Activated naive CD4-positive, alpha-beta T cell treated with Interleukin-2 at 50 U/mL for 16 hours (primary cell): Measurements from ENCODE around the gene TSPAN9.

Experiments
- DNase-seq: peaks from one replicate; pipeline ENCODE4 v3.0.0-alpha.2; 2020

Gene TSPAN9

DNA sequence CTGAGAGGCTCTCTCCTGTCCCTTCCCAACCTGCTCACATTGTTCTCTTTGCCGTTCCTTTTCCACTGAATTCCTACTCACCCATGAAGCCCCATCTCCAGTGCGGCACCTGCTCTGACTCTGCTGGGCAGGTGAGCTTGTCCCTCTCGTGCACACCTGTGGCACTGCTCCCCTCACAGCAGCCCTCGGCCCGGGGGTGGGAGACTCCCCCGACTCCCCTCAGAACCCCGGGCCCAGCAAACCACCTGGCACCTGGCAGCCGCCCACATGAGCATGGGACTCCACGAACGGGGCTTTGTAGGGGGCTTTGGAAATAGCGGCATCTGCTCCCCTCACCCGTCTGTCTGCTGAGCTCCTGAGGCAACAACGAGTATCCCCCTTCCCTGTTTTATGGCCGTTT, 251.4 kb downstream of the TSPAN9 start:
- no peak for DNase-seq

DNA sequence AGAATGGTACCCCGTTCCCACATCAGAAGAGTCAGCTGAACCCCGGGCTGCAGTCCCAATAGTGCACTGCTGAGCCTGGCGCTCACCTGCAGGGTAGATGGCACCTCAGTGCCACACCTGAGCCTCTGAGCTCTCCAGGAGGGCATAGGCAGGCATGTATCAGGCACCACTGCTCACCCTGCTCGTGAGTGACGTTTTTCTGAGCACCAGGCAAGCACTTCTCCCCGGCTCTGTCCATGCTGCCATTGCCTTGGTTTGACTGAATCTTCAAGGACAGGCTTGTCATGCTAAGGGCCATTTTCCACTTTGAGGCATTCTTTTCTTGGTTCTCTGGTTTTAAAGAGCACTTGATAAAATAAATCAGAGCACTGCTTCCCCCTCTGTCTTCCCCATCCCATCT, 252.2 kb downstream of the TSPAN9 start:
- DNase-seq, result no peak

DNA sequence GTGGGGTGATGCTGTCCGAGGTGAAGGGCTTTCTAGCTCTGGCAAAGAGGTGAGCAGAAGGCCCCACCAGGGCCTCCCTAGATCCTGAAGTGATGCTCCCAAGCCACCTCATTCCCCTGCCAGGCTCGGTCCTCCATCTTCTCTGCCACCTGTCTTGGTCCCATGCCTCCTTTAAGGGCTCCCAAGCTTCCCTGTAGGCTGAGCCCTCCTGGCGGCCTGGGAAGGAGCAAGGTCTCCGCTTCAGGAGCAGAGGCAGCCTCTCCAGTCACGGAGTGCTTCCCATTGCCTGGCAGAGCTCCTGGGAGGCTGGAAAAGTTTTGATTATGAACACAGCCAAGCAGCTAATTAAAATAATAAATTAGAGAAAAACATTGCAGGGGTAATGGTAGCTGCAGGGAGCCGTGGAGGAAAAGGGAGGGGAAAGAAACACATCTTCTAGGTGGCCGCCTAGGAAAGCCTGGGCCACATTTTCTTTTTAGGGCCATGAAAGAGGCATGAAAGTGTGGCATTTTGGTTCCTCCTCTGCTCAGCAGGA, 253.9 kb downstream of the TSPAN9 start:
- DNase-seq, result no peak

DNA sequence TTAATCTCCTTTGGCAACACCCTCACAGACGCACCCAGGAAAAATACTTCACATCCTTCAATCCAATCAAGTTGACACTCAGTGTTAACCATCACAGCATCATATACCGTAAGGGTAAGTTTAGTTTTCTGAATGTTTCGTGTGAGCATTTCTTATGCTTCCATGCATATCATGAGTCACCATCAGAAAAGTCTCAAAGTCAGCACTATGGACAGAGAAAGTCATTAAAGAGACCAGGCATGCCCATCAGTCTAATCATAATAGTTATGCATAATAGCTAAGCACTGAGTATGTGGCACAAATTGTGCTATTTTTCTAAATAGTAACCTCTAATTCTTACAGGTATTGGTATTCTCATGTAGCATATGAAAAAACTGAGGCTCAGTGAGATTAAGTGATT, 255.0 kb downstream of the TSPAN9 start:
- DNase-seq, result no peak

DNA sequence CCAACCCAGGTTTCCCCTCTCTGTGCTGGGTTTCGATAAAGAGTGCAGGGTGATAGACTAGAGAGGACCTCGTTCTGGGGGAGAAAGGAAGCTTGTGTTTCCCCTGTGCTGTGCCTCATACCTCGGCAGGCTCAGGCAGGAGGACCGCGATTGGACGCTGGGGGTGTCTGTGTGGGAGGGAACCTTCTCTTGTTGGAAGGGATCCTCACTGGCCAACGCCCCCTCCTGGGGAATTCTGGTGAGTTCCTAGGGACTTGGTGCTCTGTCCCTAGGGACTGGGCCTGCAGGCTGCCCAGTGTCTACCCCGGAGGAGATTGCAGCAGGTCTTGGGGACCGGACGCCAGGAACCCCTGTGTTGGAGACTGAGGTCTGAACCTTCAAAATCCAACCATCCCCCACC, 256.4 kb downstream of the TSPAN9 start:
- DNase-seq, result no peak

DNA sequence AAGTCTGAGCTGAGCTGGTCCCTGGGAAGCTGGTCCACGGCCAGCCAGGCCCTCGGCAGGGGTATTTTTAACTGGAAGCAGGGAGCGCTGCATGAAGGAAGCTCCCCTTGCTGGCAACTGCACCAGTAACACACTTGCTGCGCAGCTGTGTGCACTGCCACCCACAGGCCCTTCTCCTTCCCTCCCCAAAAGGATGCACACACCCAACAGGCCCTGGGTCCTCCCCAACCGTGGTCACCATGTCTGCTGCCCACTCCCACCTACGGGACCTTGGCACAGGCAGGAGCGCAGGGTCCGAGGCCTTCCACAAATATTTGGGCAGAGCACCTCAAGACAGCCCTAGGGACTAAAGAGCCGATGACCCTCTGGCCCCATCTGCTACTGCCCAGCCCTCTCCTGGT, 256.8 kb downstream of the TSPAN9 start:
- no peak for DNase-seq

DNA sequence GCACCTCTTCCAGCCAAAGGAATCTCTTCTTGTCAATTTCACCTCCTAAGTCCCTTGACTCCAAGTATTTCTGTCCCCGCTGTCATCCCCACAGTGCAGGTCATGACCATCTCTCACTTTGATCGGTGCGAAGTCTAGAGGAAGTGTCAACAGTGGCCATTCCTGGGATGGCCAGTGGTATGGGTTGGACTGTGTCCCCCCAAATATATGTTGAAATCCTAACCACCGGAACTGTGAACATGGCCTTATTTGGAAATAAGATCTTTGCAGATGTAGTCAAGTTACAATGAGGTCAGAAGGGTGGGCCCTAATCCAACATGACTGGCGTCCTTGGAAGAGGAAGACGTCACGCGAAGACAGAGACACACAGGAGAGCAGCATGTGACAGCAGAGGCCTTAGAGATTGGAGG, 257.9 kb downstream of the TSPAN9 start:
- no peak for DNase-seq
